HTERT RPE-1 (cell line): ENCODE results near the gene GARIN3.

Experiments
- in situ Hi-C: fragments of 300-500 bp; cut with MboI; formaldehyde crosslinking; loops from 4 replicates; pipeline ENCODE4 v1.14.3; 2020; ENCODE audit warnings: low sequenced_read_pairs

Gene GARIN3

GRCh38 chr5:157150995-157151394 lies 15.1 kb downstream of the GARIN3 start:
- in situ Hi-C loops: no loop called here

- in situ Hi-C loops: no loop called here
Observed at GRCh38 chr5:157148734-157149615, 17.1 kb downstream of the GARIN3 start.

- in situ Hi-C loops: no loop called here
Observed at GRCh38 chr5:157143127-157143971, 22.7 kb downstream of the GARIN3 start.

GRCh38 chr5:157142317-157143126 lies 23.5 kb downstream of the GARIN3 start, which contains the start of gene MED7:
TSS of gene MED7 (minus strand) at chr5:157142865. CDS start at chr5:157139431, 3,434 bp downstream.
- in situ Hi-C loops: no loop called here

GRCh38 chr5:157137691-157138090 lies 28.4 kb downstream of the GARIN3 start:
- in situ Hi-C loops: no loop called here

- in situ Hi-C loops: no loop called here
Observed at GRCh38 chr5:157132281-157132612, 33.8 kb downstream of the GARIN3 start.

GRCh38 chr5:157130925-157131324 lies 35.1 kb downstream of the GARIN3 start:
- in situ Hi-C loops: no loop called here

- in situ Hi-C loops: no loop called here
Observed at GRCh38 chr5:157121709-157122108, 44.4 kb downstream of the GARIN3 start.

- in situ Hi-C loops: no loop called here
Observed at GRCh38 chr5:157120102-157120501, 46.0 kb downstream of the GARIN3 start.

- in situ Hi-C loops: no loop called here
Observed at GRCh38 chr5:157116483-157116954, 49.5 kb downstream of the GARIN3 start.

- in situ Hi-C loops: no loop called here
Observed at GRCh38 chr5:157115502-157115901, 50.6 kb downstream of the GARIN3 start.

- in situ Hi-C loops: no loop called here
Observed at GRCh38 chr5:157115012-157115411, 51.1 kb downstream of the GARIN3 start.

- in situ Hi-C loops: no loop called here
Observed at GRCh38 chr5:157113002-157113401, 53.1 kb downstream of the GARIN3 start.
